ENCODE results near the gene CSDE1.
"Not testable (repeated sequence)": the region's sequence is repeated elsewhere in the genome, so short reads cannot be mapped to it uniquely, and the experiment has no call there.

DNA sequence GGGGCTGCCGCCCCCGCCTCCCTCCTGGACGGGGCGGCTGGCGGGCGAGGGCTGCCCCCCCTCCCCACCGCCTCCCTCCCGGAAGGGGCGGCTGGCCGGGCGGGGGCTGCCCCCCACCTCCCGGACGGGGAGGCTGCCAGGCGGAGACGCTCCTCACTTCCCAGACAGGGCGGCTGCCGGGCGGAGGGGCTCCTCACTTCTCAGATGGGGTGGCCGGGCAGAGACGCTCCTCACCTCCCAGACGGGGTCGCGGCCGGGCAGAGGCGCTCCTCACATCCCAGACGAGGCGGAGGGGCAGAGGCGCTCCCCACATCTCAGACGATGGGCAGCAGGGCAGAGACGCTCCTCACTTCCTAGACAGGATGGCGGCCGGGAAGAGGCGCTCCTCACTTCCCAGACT, 46.7 kb upstream of the CSDE1 start:
- TF ChIP-seq CTCF (conservative IDR thresholded peaks at IDR 0.05 in 1 of 2, IDR thresholded peaks at IDR 0.05 in 1 of 2; ENCODE audit: extremely low read depth in 1 of 2, insufficient read depth in 1 of 2, low read depth in 1 of 2, low read length in 2 of 2); EZH2 (IDR thresholded peaks at IDR 0.05; ENCODE audit: borderline replicate concordance, low read length): not testable (repeated sequence)
